ENCODE data around the gene EFCAB6. TPM values are rescaled to one million over a fixed set of nuclear protein-coding genes. Genes with fewer than 3 reads are reported as not detected.

The EFCAB6 gene
- total RNA-seq, 4 donors from 2014 or later = 0.68 to 3.7 (median 0.80) TPM; not detected in 1

DNA sequence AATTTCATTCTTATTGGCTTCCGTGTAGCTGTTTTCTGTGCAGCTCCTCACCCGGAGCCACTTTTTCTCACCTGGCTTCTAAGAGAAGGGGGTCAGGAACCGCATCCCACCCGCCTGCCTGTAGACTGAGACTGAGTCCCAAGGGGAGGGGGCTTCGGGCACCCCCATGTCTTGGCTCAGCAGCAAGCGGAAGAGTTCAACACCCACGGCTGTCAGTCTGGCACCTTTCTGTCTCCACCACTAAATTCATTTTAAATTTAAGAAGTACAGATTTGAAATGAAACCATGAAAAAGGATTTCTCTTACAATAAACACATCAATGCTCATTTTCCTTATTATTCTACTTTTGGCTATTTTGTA, 66.7 kb downstream of the EFCAB6 start:
- TF ChIP-seq, protein P1, sequence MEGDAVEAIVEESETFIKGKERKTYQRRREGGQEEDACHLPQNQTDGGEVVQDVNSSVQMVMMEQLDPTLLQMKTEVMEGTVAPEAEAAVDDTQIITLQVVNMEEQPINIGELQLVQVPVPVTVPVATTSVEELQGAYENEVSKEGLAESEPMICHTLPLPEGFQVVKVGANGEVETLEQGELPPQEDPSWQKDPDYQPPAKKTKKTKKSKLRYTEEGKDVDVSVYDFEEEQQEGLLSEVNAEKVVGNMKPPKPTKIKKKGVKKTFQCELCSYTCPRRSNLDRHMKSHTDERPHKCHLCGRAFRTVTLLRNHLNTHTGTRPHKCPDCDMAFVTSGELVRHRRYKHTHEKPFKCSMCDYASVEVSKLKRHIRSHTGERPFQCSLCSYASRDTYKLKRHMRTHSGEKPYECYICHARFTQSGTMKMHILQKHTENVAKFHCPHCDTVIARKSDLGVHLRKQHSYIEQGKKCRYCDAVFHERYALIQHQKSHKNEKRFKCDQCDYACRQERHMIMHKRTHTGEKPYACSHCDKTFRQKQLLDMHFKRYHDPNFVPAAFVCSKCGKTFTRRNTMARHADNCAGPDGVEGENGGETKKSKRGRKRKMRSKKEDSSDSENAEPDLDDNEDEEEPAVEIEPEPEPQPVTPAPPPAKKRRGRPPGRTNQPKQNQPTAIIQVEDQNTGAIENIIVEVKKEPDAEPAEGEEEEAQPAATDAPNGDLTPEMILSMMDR (IDR thresholded peaks at IDR 0.05) = no peak
- TF ChIP-seq POLR2AphosphoS5 (IDR thresholded peaks at IDR 0.05) (no peak), POLR2A (IDR thresholded peaks at IDR 0.05) (no peak), EP300 (IDR thresholded peaks at IDR 0.05; ENCODE audit: low read depth) (no peak)
- in situ Hi-C loops (cut with MboI; ENCODE audit: low pct_ligation_motif_present in 1 of 4, low pct_unique_long_range_greater_than_20kb in 1 of 4, low sequenced_read_pairs in 3 of 4) (no loop called here), intact Hi-C loops (cut with DNase I; ENCODE audit: low total_unique reads) (no loop called here)
- H3K9me3 ChIP-seq = no peaks in the 10 kb centered on the region
- no peak for DNase-seq
- peaks cover 3% of the 10 kb centered on the region for H3K27me3 ChIP-seq
- H3K27ac ChIP-seq = no peak overlapping the region
- H3K4me3 ChIP-seq = no peak overlapping the region
- H3K36me3 ChIP-seq = no peaks in the 10 kb centered on the region
- peaks cover 0 to 10% (median 0%) of the 10 kb centered on the region in 4 donors for H3K4me1 ChIP-seq
- WGBS, 2 donors (ENCODE audit: low coverage in 1 of 2) = 72 to 73% methylated on average over 4 to 7 of the region's 7 CpGs

DNA sequence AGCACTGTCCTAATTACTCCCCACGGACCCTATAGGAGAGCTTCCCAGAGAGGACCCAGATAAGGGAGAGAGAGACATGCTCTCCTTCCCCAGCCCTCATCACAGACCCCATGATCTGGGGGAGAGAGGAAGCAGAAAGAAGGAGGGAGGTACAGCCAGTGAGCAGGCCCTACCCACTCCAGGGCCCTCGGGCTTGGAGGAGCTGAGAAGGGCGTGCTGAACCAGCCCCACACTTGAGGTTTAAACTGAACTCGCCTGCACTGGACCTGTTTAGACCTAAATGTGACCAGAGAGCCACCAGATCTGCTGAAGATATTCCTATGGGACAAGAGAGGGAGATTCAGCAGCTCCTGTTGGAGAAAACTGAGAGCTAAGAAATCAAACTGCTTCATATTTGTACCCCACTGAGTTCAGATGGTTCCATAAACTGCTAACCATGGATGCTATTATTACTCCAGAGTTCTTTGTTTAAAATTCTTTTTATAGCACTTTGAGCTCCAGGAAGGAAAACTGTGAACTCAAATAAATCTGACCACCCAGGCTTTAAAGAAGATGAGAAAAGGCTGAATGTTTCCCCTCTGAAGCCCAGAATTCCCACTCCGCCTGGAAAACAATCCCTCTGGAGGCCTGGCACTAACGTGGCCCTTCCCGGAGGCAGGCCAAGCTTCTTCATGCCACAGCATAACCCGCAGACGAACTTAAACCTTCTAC, 67.2 kb downstream of the EFCAB6 start:
- Histone ChIP-seq H3K4me1 (peaks cover 0 to 10% (median 0%) of the 10 kb centered on the region in 4 donors), H3K9me3 (no peaks in the 10 kb centered on the region), H3K27ac (no peak overlapping the region), H3K4me3 (no peak overlapping the region), H3K27me3 (peaks cover 3% of the 10 kb centered on the region), H3K36me3 (no peaks in the 10 kb centered on the region)
- in situ Hi-C loops (cut with MboI; ENCODE audit: low pct_ligation_motif_present in 1 of 4, low pct_unique_long_range_greater_than_20kb in 1 of 4, low sequenced_read_pairs in 3 of 4) = no loop called here
- TF ChIP-seq EP300 (IDR thresholded peaks at IDR 0.05; ENCODE audit: low read depth) = no peak
- no peak for TF ChIP-seq POLR2A (IDR thresholded peaks at IDR 0.05)
- no peak for TF ChIP-seq POLR2AphosphoS5 (IDR thresholded peaks at IDR 0.05)
- TF ChIP-seq, protein P1 (IDR thresholded peaks at IDR 0.05) = no peak
- intact Hi-C loops (cut with DNase I; ENCODE audit: low total_unique reads) = no loop called here
- WGBS, 2 donors (ENCODE audit: low coverage in 1 of 2) = 59% methylated on average over 5 to 9 of the region's 9 CpGs
- no peak for DNase-seq

DNA sequence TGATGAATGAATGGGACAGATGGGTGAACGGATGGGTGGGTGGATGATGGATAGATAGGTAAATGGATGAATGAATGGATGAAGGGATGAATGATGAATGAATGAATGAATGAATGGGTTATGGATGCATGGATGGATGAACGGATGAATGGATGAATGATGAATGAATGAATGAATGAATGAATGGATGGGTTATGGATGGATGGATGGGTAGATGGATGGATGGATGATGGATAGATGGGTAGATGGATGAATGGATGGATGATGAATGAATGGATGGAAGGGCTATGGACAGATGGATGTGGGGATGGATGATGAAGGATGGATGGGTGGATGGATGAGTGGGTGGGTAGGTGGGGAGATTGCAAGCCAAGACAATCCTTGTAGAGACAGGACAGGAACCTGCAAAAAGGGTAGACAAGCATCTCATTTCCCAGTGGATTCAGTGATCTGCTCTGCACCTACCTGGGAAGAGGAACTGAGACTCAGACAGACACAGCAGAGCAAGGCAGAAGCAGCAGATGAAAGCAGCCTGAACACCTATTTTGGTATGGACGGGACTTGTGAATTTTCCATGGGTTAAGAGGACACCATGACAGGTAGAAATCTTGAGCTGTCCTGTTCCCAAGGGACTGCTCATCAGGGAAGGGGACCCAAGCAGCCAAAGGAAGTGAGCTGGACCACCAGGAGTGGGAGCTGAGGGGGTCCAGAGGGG, 68.0 kb downstream of the EFCAB6 start:
- Histone ChIP-seq H3K36me3 (no peaks in the 10 kb centered on the region), H3K9me3 (no peaks in the 10 kb centered on the region), H3K4me1 (peaks cover 0 to 10% (median 0%) of the 10 kb centered on the region in 4 donors), H3K27me3 (peaks cover 3% of the 10 kb centered on the region), H3K27ac (no peak overlapping the region), H3K4me3 (no peak overlapping the region)
- TF ChIP-seq POLR2A (IDR thresholded peaks at IDR 0.05) (no peak), POLR2AphosphoS5 (IDR thresholded peaks at IDR 0.05) (no peak), EP300 (IDR thresholded peaks at IDR 0.05; ENCODE audit: low read depth) (no peak)
- TF ChIP-seq, protein P1 (IDR thresholded peaks at IDR 0.05) = no peak
- intact Hi-C loops (cut with DNase I; ENCODE audit: low total_unique reads) (no loop called here), in situ Hi-C loops (cut with MboI; ENCODE audit: low pct_ligation_motif_present in 1 of 4, low pct_unique_long_range_greater_than_20kb in 1 of 4, low sequenced_read_pairs in 3 of 4) (no loop called here)
- DNase-seq = no peak
- 81 to 96% methylated on average over 2 to 3 of the region's 3 CpGs for WGBS, 2 donors (ENCODE audit: low coverage in 1 of 2)

DNA sequence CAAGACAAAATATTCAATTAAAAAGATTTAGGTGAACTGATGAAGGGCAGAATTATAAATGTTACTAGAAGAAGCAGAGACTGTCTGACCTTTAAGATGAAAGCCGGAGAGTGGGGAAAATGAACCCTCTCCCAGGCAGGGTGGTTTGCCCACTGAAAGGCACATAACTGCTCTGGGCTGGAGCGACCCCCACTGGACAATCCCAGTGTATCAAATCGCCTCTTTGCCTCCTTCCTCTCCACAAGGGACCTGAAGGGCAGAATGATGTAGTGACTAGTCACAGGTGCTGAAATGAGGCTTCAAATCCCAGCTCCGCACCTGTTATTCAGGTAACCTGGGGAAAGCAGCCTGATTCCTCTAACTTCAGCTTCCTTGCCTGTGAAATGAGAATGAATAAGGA, 69.0 kb downstream of the EFCAB6 start:
- peaks cover 0 to 10% (median 0%) of the 10 kb centered on the region in 4 donors for H3K4me1 ChIP-seq
- in situ Hi-C loops (cut with MboI; ENCODE audit: low pct_ligation_motif_present in 1 of 4, low pct_unique_long_range_greater_than_20kb in 1 of 4, low sequenced_read_pairs in 3 of 4) (no loop called here), intact Hi-C loops (cut with DNase I; ENCODE audit: low total_unique reads) (no loop called here)
- peaks cover 3% of the 10 kb centered on the region for H3K27me3 ChIP-seq
- H3K4me3 ChIP-seq = no peak overlapping the region
- TF ChIP-seq POLR2AphosphoS5 (IDR thresholded peaks at IDR 0.05) = no peak
- TF ChIP-seq, protein P1 (IDR thresholded peaks at IDR 0.05) = no peak
- TF ChIP-seq EP300 (IDR thresholded peaks at IDR 0.05; ENCODE audit: low read depth) = no peak
- no peak for TF ChIP-seq POLR2A (IDR thresholded peaks at IDR 0.05)
- H3K9me3 ChIP-seq = no peaks in the 10 kb centered on the region
- 50 to 75% methylated on average over 1 to 4 of the region's 4 CpGs for WGBS, 2 donors (ENCODE audit: low coverage in 1 of 2)
- no peaks in the 10 kb centered on the region for H3K36me3 ChIP-seq
- no peak overlapping the region for H3K27ac ChIP-seq
- DNase-seq = no peak

Measured in transverse colon (tissue), 4 donors.